OCI-LY3 (cell line): ENCODE measurements around the gene ANXA4.

Source experiments
- CTCF ChIP-seq: fragments of 200-600, 300-600 bp; sonication (generic); IDR thresholded peaks from 2 replicates; pipeline ENCODE4 v1.5.1; 2014; ENCODE audit warnings: antibody characterized with exemption, low read length, low read depth
- EZH2phosphoT487 ChIP-seq: fragments of 200-600 bp; shearing (Covaris generic); IDR thresholded peaks from 2 replicates; pipeline ENCODE4 v1.6.1; 2018; ENCODE audit warnings: antibody characterized with exemption, mixed run types, low read depth

GRCh38 chr2:69789772-69790600, 48.1 kb downstream of the ANXA4 start:
- no peak for TF ChIP-seq CTCF
- TF ChIP-seq EZH2phosphoT487 = no peak
